ENCODE data around the gene KIAA1614.

Gene KIAA1614

GRCh38 chr1:180997843-180998504 is 85.3 kb downstream of the KIAA1614 start:
- Histone ChIP-seq H3K4me3 (ENCODE audit: low read depth, low read length) (no peak overlapping the region), H3K27me3 (ENCODE audit: insufficient read depth, low read depth, severe bottlenecking) (no peaks in the 10 kb centered on the region), H3K36me3 (no peaks in the 10 kb centered on the region; the same call in 1 of the 2 replicates), H3K9me3 (ENCODE audit: severe bottlenecking) (no peaks in the 10 kb centered on the region), H3K27ac (no peak overlapping the region)
- no peak for DNase-seq
- no peak for TF ChIP-seq CTCF (IDR thresholded peaks at IDR 0.05; ENCODE audit: low read depth, low read length)

Data from WERI-Rb-1 (cell line).